Esophagus muscularis mucosa (tissue), 4 donors: Measurements from ENCODE around the gene PLOD2. TPM values are rescaled to one million over a fixed set of nuclear protein-coding genes. Genes with fewer than 3 reads are reported as not detected.
"Not testable (repeated sequence)": the region's sequence is repeated elsewhere in the genome, so short reads cannot be mapped to it uniquely, and the experiment has no call there.

Source experiments
- DNase-seq: peaks from one replicate; pipeline ENCODE4 v3.0.0-alpha.2; 2017; ENCODE audit errors: extremely low spot score
- H3K27ac ChIP-seq, 4 donors: fragments of 200-600 bp; sonication (generic); replicated peaks in 1 of 4; 1 replicate in 3 of 4; 2 replicates in 1 of 4; pipeline ENCODE4 v1.5.1; 2016 to 2019; ENCODE audit warnings: mild to moderate bottlenecking in 1 of 4
- H3K27me3 ChIP-seq, 4 donors: fragments of 200-600 bp; sonication (generic); one replicate each; pipeline versions ENCODE4 v1.5.1 to v1.6.0; 2016 to 2019
- H3K36me3 ChIP-seq, 4 donors: fragments of 200-600 bp; sonication (generic); one replicate each; pipeline ENCODE4 v1.5.1; 2016 to 2019
- H3K4me1 ChIP-seq, 4 donors: fragments of 200-600 bp; sonication (generic); one replicate each; pipeline ENCODE4 v1.5.1; 2016 to 2019
- H3K4me3 ChIP-seq, 4 donors: fragments of 200-600 bp; sonication (generic); 1 replicate in 2 of 4; 2 replicates in 2 of 4; pipeline ENCODE4 v1.5.1; 2016 to 2019; ENCODE audit warnings: mild to moderate bottlenecking in 4 of 4, moderate library complexity in 1 of 4
- H3K9me3 ChIP-seq, 4 donors: fragments of 200-600 bp; sonication (generic); 1 replicate in 3 of 4; 2 replicates in 1 of 4; pipeline ENCODE4 v1.5.1; 2016 to 2019
- CTCF ChIP-seq, 3 experiments: fragments of 200-600 bp in 2 of 3; fragments of 450-650 bp in 1 of 3; sonication (generic) in 2 of 3; IDR thresholded peaks; one replicate each; pipeline ENCODE4 v1.5.1; 2017 to 2019; ENCODE audit warnings: antibody characterized with exemption in 3 of 3, mild to moderate bottlenecking in 2 of 3, moderate library complexity in 1 of 3
- EP300 ChIP-seq: sonication (generic); formaldehyde crosslinking; IDR thresholded peaks from one replicate; pipeline ENCODE4 v1.6.1; 2017; ENCODE audit warnings: antibody characterized with exemption
- POLR2A ChIP-seq: fragments of 450-650 bp; IDR thresholded peaks from one replicate; pipeline ENCODE4 v1.6.1; 2017; ENCODE audit warnings: antibody characterized with exemption, moderate library complexity, mild to moderate bottlenecking, low read depth
- POLR2AphosphoS5 ChIP-seq, 2 donors: sonication (generic); formaldehyde crosslinking; IDR thresholded peaks; one replicate each; pipeline ENCODE4 v1.6.1; 2017; ENCODE audit warnings: antibody characterized with exemption in 2 of 2
- WGBS: methylation state at CpG from one replicate; pipeline ENCODE4 v1.1.5; 2018; 5-methylcytosine and 5-hydroxymethylcytosine counted together
- intact Hi-C: fragments of 100-400 bp; cut with DNase I; formaldehyde crosslinking; loops from one replicate; pipeline ENCODE4 v1.15.1; 2023
- total RNA-seq, 4 donors: library from RNA; depleted of rRNA; stranded (reverse); fragments of >200 nt; gene quantifications; one replicate each; pipeline versions ENCODE4 v1.1.0 to v1.2.1, GENCODE V29; 2016

The PLOD2 gene
- total RNA-seq, 4 donors from 2014 or later: 48.2 to 84.7 (median 54.9) TPM

GRCh38 chr3:146124126-146124801 is 36.7 kb downstream of the PLOD2 start:
- no peak for DNase-seq
- H3K27me3 ChIP-seq: no peaks in the 10 kb centered on the region
- H3K4me1 ChIP-seq: peaks cover 4 to 52% (median 42%) of the 10 kb centered on the region in 4 donors
- peaks cover 0 to 11% (median 6%) of the 10 kb centered on the region in 4 donors for H3K36me3 ChIP-seq
- H3K4me3 ChIP-seq: no peak overlapping the region
- WGBS: 66% methylated on average over 6 of the region's 6 CpGs
- TF ChIP-seq POLR2AphosphoS5 (IDR thresholded peaks at IDR 0.05): no peak
- TF ChIP-seq POLR2A: no peak
- TF ChIP-seq CTCF (IDR thresholded peaks at IDR 0.05): no peak
- no peak for TF ChIP-seq EP300
- intact Hi-C loops: no loop called here
- H3K27ac ChIP-seq: peak overlapping the region in 1 of 4 donors; percentile 62
- no peaks in the 10 kb centered on the region for H3K9me3 ChIP-seq

- TF ChIP-seq CTCF (IDR thresholded peaks at IDR 0.05): no peak
- no peak for TF ChIP-seq POLR2A
- no peak for TF ChIP-seq POLR2AphosphoS5 (IDR thresholded peaks at IDR 0.05)
- TF ChIP-seq EP300: no peak
- Histone ChIP-seq H3K4me3 (no peak overlapping the region), H3K27ac (peak overlapping the region in 2 of 4 donors; percentile 3 to 14)
These were observed 43.3 kb downstream of the PLOD2 start for GRCh38 chr3:146117406-146118285.

GRCh38 chr3:146115619-146116018 is 45.4 kb downstream of the PLOD2 start:
- Histone ChIP-seq H3K27ac (no peak overlapping the region), H3K4me1 (peaks cover 0 to 18% (median 10%) of the 10 kb centered on the region in 4 donors), H3K36me3 (peaks cover 0 to 26% (median 13%) of the 10 kb centered on the region in 4 donors), H3K27me3 (no peaks in the 10 kb centered on the region), H3K9me3 (no peaks in the 10 kb centered on the region), H3K4me3 (no peak overlapping the region)
- TF ChIP-seq EP300: no peak
- TF ChIP-seq CTCF (IDR thresholded peaks at IDR 0.05): no peak
- no peak for TF ChIP-seq POLR2A
- TF ChIP-seq POLR2AphosphoS5 (IDR thresholded peaks at IDR 0.05): no peak
- intact Hi-C loops: no loop called here
- WGBS: 65% methylated on average over 1 of the region's 1 CpG
- no peak for DNase-seq

More at GRCh38 chr3:146117406-146118285, 43.3 kb downstream of the PLOD2 start:
- WGBS: 80% methylated on average over 2 of the region's 2 CpGs
- intact Hi-C loops: no loop called here
- no peak for DNase-seq
- Histone ChIP-seq H3K27me3 (no peaks in the 10 kb centered on the region), H3K36me3 (peaks cover 0 to 30% (median 17%) of the 10 kb centered on the region in 4 donors), H3K9me3 (no peaks in the 10 kb centered on the region), H3K4me1 (peaks cover 0 to 27% (median 18%) of the 10 kb centered on the region in 4 donors)

- H3K27me3 ChIP-seq, H3K9me3 ChIP-seq, intact Hi-C loops, H3K4me3 ChIP-seq, DNase-seq, H3K27ac ChIP-seq: not testable (repeated sequence)
- WGBS: 88% methylated on average over 11 of the region's 12 CpGs
- peaks cover 0 to 19% (median 7%) of the 10 kb centered on the region in 4 donors for H3K36me3 ChIP-seq
- H3K4me1 ChIP-seq: peaks cover 0 to 15% (median 7%) of the 10 kb centered on the region in 4 donors
These were observed 47.2 kb downstream of the PLOD2 start for GRCh38 chr3:146113804-146114203.

GRCh38 chr3:146111337-146111736 is 49.6 kb downstream of the PLOD2 start:
- Histone ChIP-seq H3K4me3 (no peak overlapping the region), H3K9me3 (no peaks in the 10 kb centered on the region), H3K4me1 (no peaks in the 10 kb centered on the region), H3K27ac (no peak overlapping the region), H3K36me3 (peaks cover 0 to 22% (median 7%) of the 10 kb centered on the region in 4 donors), H3K27me3 (no peaks in the 10 kb centered on the region)
- TF ChIP-seq POLR2AphosphoS5 (IDR thresholded peaks at IDR 0.05) (no peak), CTCF (IDR thresholded peaks at IDR 0.05) (no peak), EP300 (no peak), POLR2A (no peak)
- DNase-seq: no peak
- intact Hi-C loops: no loop called here
